A673 (cell line): ENCODE measurements around the gene ABCA2.

Experiments
- EZH2 ChIP-seq: fragments of 200-600 bp; sonication (generic); IDR thresholded peaks from 2 replicates; pipeline ENCODE4 v1.6.1; 2017; ENCODE audit warnings: borderline replicate concordance, low read depth, mild to moderate bottlenecking, mixed read lengths, antibody characterized with exemption, low read length; ENCODE audit not compliant: poor library complexity, severe bottlenecking
- TF ChIP-seq, protein P1 (sequence below): fragments of 300-800, 200-600 bp; sonication (generic); conservative IDR thresholded peaks from 2 replicates; pipeline ENCODE4 v1.5.1; 2017; ENCODE audit warnings: low read depth, mild to moderate bottlenecking, antibody characterized with exemption, low read length, moderate library complexity, mixed read lengths

DNA sequence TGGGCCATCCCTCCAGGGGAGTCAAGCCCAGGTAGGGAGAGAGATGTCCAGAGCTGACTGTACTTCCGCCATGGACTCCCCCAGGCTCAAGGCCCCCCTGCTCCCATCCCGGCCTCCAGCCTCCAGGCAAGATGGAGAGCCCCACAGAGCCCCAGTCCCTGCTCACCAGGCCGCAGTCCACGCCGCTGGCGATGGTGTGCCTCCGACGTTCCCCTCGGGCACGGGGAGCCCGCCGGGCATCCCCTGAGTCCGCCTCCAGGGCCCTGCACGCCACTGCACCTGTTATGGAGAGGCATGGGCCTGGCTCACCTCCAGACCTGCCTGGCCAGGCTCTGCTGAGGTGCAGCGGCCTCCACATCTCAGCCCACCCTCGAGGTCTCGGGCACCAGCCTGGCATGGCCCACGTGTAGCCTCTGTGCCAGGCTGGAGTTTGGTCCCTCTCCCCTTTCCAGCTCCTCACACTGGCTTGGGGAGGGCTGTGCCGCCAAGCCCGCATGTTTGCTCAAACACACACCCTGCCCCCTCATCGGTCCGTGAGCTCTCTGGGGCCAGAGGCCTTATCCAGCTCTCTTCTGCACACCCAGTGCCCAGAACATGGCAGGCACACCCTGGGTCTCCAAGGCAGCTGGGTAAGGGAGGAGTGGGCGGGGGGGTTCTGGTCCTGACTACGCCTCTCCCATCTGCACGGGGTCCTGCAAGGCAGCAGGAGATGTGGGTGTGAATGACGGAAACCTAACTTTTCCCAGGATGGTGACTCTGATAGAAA lies 38.2 kb upstream of the ABCA2 start:
- TF ChIP-seq, protein P1, sequence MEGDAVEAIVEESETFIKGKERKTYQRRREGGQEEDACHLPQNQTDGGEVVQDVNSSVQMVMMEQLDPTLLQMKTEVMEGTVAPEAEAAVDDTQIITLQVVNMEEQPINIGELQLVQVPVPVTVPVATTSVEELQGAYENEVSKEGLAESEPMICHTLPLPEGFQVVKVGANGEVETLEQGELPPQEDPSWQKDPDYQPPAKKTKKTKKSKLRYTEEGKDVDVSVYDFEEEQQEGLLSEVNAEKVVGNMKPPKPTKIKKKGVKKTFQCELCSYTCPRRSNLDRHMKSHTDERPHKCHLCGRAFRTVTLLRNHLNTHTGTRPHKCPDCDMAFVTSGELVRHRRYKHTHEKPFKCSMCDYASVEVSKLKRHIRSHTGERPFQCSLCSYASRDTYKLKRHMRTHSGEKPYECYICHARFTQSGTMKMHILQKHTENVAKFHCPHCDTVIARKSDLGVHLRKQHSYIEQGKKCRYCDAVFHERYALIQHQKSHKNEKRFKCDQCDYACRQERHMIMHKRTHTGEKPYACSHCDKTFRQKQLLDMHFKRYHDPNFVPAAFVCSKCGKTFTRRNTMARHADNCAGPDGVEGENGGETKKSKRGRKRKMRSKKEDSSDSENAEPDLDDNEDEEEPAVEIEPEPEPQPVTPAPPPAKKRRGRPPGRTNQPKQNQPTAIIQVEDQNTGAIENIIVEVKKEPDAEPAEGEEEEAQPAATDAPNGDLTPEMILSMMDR = no peak
- TF ChIP-seq EZH2 = no peak
